Loucy (cell line): ENCODE measurements around the gene PTGDR.

Experiments
- H2AFZ ChIP-seq: fragments of 200-600 bp; sonication (generic); 2 replicates; pipeline ENCODE4 v1.6.0; 2016; ENCODE audit warnings: antibody characterized with exemption, mild to moderate bottlenecking, low read length, moderate library complexity
- H3F3A ChIP-seq: fragments of 200-600 bp; 2 replicates; pipeline ENCODE4 v1.6.0; 2016; ENCODE audit warnings: antibody characterized with exemption, low read depth, mild to moderate bottlenecking
- H3K27me3 ChIP-seq: fragments of 200-600 bp; sonication (generic); 2 replicates; pipeline ENCODE4 v1.6.1; 2014; ENCODE audit warnings: low read length, mild to moderate bottlenecking; ENCODE audit not compliant: insufficient read depth, poor library complexity, severe bottlenecking
- H3K36me3 ChIP-seq: fragments of 200-600 bp; sonication (generic); 2 replicates; pipeline ENCODE4 v1.6.1; 2016; ENCODE audit warnings: low read length; ENCODE audit not compliant: insufficient read depth
- H3K4me1 ChIP-seq: fragments of 200-600 bp; sonication (generic); 2 replicates; pipeline ENCODE4 v1.5.1; 2014; ENCODE audit warnings: low read length, mild to moderate bottlenecking; ENCODE audit not compliant: insufficient read depth, poor library complexity, severe bottlenecking
- H3K4me2 ChIP-seq: fragments of 200-600 bp; sonication (generic); 2 replicates; pipeline ENCODE4 v1.6.0; 2014; ENCODE audit warnings: antibody characterized with exemption, low read length, low read depth, mild to moderate bottlenecking; ENCODE audit not compliant: poor library complexity, severe bottlenecking
- H3K4me3 ChIP-seq: fragments of 200-600 bp; sonication (generic); 2 replicates; pipeline ENCODE4 v1.5.1; 2014; ENCODE audit warnings: low read length, mild to moderate bottlenecking, mixed read lengths; ENCODE audit not compliant: poor library complexity, severe bottlenecking
- H3K79me2 ChIP-seq: fragments of 200-600 bp; sonication (generic); 2 replicates; pipeline ENCODE4 v1.6.1; 2014; ENCODE audit warnings: low read length; ENCODE audit not compliant: insufficient read depth
- H3K9ac ChIP-seq: fragments of 200-600 bp; sonication (generic); 2 replicates; pipeline ENCODE4 v1.6.0; 2014; ENCODE audit warnings: mild to moderate bottlenecking, low read depth, low read length, moderate library complexity; ENCODE audit not compliant: poor library complexity, severe bottlenecking
- H3K9me2 ChIP-seq: fragments of 200-600 bp; sonication (generic); replicated peaks from 2 replicates; pipeline ENCODE4 v1.6.1; 2016; ENCODE audit warnings: low read depth, low read length, mixed read lengths
- H3K9me3 ChIP-seq: fragments of 200-600 bp; sonication (generic); 2 replicates; pipeline ENCODE4 v1.6.1; 2014; ENCODE audit warnings: mild to moderate bottlenecking, antibody characterized with exemption, low read length, low read depth; ENCODE audit not compliant: insufficient read depth
- H4K20me1 ChIP-seq: fragments of 200-600 bp; sonication (generic); 2 replicates; pipeline ENCODE4 v1.6.0; 2014; ENCODE audit warnings: antibody characterized with exemption, low read length, mild to moderate bottlenecking; ENCODE audit not compliant: insufficient read depth, poor library complexity, severe bottlenecking
- EZH2phosphoT487 ChIP-seq: fragments of 200-600 bp; IDR thresholded peaks from 2 replicates; pipeline ENCODE4 v1.6.1; 2018; ENCODE audit warnings: antibody characterized with exemption, mild to moderate bottlenecking, moderate library complexity, borderline replicate concordance
- TF ChIP-seq, protein P1 (sequence below): fragments of 200-600 bp; sonication (generic); conservative IDR thresholded peaks from 2 replicates; pipeline ENCODE4 v1.5.1; 2014; ENCODE audit warnings: mild to moderate bottlenecking, antibody characterized with exemption, low read length

PTGDR gene

DNA sequence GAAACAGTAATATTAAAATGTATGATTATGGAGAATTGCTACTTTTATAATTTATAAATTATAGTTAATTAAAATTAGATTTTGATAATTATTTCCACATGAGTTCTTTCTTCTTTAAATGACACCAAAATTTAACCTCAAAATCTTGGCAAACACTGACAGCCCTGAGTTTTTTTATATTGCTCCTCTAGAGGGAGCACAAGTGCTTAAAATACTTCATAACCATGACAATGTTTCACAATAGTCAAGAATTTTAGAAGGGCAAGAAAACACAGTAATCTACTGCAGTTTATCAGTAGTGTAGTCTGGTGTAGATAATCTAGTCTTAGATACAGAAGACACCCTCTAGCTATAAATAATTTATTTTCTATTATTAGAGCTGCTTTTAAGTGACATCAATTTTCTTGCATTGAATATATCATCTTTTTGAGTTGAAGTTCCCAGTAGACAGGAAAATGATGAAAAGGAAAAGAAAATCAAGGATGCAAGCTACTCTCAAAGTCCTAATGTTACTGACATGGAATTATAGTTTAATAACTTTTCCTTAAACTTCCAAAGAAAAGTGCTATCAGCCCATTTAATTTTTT, 32.3 kb downstream of the PTGDR start:
- H3F3A ChIP-seq, result no peaks in the 10 kb centered on the region
- no peaks in the 10 kb centered on the region for H3K27me3 ChIP-seq
- H3K9me2 ChIP-seq, result no peaks in the 10 kb centered on the region
- no peaks in the 10 kb centered on the region for H3K36me3 ChIP-seq
- no peak overlapping the region for H3K9ac ChIP-seq
- H3K9me3 ChIP-seq, result no peaks in the 10 kb centered on the region
- no peak overlapping the region for H3K4me3 ChIP-seq
- no peaks in the 10 kb centered on the region for H4K20me1 ChIP-seq
- no peak for TF ChIP-seq EZH2phosphoT487
- TF ChIP-seq, protein P1, sequence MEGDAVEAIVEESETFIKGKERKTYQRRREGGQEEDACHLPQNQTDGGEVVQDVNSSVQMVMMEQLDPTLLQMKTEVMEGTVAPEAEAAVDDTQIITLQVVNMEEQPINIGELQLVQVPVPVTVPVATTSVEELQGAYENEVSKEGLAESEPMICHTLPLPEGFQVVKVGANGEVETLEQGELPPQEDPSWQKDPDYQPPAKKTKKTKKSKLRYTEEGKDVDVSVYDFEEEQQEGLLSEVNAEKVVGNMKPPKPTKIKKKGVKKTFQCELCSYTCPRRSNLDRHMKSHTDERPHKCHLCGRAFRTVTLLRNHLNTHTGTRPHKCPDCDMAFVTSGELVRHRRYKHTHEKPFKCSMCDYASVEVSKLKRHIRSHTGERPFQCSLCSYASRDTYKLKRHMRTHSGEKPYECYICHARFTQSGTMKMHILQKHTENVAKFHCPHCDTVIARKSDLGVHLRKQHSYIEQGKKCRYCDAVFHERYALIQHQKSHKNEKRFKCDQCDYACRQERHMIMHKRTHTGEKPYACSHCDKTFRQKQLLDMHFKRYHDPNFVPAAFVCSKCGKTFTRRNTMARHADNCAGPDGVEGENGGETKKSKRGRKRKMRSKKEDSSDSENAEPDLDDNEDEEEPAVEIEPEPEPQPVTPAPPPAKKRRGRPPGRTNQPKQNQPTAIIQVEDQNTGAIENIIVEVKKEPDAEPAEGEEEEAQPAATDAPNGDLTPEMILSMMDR, result peak; percentile 78
- H2AFZ ChIP-seq, result no peak overlapping the region
- H3K4me2 ChIP-seq, result no peak overlapping the region
- peaks cover 4% of the 10 kb centered on the region for H3K4me1 ChIP-seq
- H3K79me2 ChIP-seq, result no peaks in the 10 kb centered on the region

DNA sequence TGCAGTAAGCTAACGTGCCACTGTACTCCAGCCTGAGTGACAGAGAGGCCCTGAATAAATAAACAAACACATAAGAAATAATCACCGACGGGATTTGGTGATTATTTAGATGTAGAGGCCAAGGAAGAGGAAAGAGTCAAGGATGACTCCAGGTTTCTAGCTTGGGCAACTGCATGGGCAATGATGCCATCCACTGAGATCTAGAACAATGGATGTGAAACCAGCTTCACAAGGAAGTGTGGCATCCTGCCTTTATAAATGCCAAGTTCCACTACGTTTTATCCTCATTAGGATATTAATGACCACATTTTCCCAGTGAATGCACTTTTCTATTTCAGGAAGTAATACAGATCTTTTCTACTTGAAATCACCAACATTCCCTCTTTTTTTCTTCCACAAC, 35.7 kb downstream of the PTGDR start:
- H3K9me3 ChIP-seq, result no peaks in the 10 kb centered on the region

DNA sequence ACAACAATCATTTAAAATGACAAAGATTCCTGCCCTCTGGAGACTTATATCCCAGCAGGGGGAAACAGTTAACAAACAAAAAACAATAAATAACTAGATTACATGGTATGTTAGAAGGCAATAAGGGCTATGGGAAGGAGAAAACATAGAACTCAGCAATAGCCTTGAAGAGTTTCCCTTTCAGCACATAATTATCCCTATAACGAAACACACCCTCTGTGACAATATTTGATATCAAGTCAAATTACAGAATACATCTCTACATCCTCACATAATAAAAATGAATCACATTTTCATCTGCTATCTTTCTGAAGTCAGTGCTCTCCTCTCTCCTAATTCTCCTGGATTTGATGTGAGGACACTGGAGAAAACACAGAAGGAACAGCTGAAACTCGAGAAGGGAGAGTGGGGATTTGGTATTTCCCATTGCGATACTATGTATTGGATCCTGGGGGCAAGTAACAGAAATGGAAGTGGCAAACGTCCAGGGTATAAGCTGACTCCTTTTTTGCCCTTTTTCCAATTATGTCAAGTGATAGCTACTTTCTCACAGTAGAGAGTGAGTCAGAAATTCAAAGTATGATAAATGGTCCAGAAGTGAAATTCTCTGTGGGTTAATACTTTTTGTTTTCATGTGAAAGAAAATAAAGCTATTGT, 36.9 kb downstream of the PTGDR start:
- H3K9me2 ChIP-seq, result no peaks in the 10 kb centered on the region
- no peak overlapping the region for H3K4me2 ChIP-seq
- no peaks in the 10 kb centered on the region for H3K9me3 ChIP-seq
- TF ChIP-seq EZH2phosphoT487, result no peak
- TF ChIP-seq, protein P1, result no peak
- no peaks in the 10 kb centered on the region for H3K4me1 ChIP-seq
- no peaks in the 10 kb centered on the region for H3K27me3 ChIP-seq
- no peak overlapping the region for H3K4me3 ChIP-seq
- H3K9ac ChIP-seq, result no peak overlapping the region
- no peaks in the 10 kb centered on the region for H4K20me1 ChIP-seq
- H3K79me2 ChIP-seq, result no peaks in the 10 kb centered on the region
- H3K36me3 ChIP-seq, result no peaks in the 10 kb centered on the region
- no peak overlapping the region for H2AFZ ChIP-seq
- no peaks in the 10 kb centered on the region for H3F3A ChIP-seq

More for the DNA sequence above, 35.7 kb downstream of the PTGDR start:
- H3K4me3 ChIP-seq, result no peak overlapping the region
- peaks cover 2% of the 10 kb centered on the region for H3K4me1 ChIP-seq
- TF ChIP-seq, protein P1, result no peak
- no peak for TF ChIP-seq EZH2phosphoT487
- H3F3A ChIP-seq, result no peaks in the 10 kb centered on the region
- no peaks in the 10 kb centered on the region for H3K27me3 ChIP-seq
- H3K36me3 ChIP-seq, result no peaks in the 10 kb centered on the region
- no peaks in the 10 kb centered on the region for H4K20me1 ChIP-seq
- H3K79me2 ChIP-seq, result no peaks in the 10 kb centered on the region
- no peak overlapping the region for H3K4me2 ChIP-seq
- no peak overlapping the region for H2AFZ ChIP-seq
- no peak overlapping the region for H3K9ac ChIP-seq
- no peaks in the 10 kb centered on the region for H3K9me2 ChIP-seq
